ENCODE data around the gene RPS6KC1. TPM values are rescaled to one million over a fixed set of nuclear protein-coding genes. Genes with fewer than 3 reads are reported as not detected.

The RPS6KC1 gene
- total RNA-seq, 6 donors from 2014 or later: 8.3 to 31.4 (median 15.1) TPM

DNA sequence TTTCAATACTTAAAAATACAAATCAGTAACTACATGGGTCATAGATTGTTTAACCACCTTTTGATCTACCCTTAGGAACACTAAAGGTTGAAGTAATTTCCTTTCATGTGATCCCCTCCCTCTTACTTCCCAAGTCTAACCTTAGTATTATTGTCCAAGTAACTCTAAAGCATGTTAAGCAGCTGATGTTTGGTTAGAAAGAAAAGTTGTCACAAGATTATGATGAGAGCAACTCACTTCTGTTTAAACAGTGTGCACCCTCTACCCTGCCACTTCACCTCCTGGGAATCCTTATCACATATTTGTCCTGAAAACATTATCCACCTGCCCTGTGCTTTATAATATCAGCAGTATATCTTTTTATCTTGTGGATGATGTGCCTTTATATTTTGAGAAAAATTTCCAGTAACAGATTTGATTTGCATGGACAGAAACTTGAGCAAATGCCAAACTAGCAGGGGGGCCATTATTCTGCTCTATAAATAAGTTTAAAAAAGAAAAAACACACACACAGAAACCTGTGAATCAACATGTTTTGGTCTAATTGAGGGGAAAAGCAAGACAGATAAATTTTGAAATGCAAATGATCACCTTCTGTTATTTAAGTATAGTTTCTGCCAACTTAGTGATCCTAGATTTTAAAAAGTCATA, 194.3 kb downstream of the RPS6KC1 start:
- H3K27ac ChIP-seq: no peak overlapping the region
- no peaks in the 10 kb centered on the region for H3K9me3 ChIP-seq
- peaks cover 0 to 17% (median 3%) of the 10 kb centered on the region in 4 donors for H3K36me3 ChIP-seq
- no peaks in the 10 kb centered on the region for H3K27me3 ChIP-seq
- H3K4me3 ChIP-seq: no peak overlapping the region
- DNase-seq (no peak), ATAC-seq (ENCODE audit: low FRiP score in 2 of 2) (no peak)
- TF ChIP-seq POLR2A (IDR thresholded peaks at IDR 0.05) (no peak), EP300 (IDR thresholded peaks at IDR 0.05) (no peak), POLR2AphosphoS5 (IDR thresholded peaks at IDR 0.05) (no peak)
- TF ChIP-seq, protein P1, sequence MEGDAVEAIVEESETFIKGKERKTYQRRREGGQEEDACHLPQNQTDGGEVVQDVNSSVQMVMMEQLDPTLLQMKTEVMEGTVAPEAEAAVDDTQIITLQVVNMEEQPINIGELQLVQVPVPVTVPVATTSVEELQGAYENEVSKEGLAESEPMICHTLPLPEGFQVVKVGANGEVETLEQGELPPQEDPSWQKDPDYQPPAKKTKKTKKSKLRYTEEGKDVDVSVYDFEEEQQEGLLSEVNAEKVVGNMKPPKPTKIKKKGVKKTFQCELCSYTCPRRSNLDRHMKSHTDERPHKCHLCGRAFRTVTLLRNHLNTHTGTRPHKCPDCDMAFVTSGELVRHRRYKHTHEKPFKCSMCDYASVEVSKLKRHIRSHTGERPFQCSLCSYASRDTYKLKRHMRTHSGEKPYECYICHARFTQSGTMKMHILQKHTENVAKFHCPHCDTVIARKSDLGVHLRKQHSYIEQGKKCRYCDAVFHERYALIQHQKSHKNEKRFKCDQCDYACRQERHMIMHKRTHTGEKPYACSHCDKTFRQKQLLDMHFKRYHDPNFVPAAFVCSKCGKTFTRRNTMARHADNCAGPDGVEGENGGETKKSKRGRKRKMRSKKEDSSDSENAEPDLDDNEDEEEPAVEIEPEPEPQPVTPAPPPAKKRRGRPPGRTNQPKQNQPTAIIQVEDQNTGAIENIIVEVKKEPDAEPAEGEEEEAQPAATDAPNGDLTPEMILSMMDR (IDR thresholded peaks at IDR 0.05): no peak
- no peaks in the 10 kb centered on the region for H3K4me1 ChIP-seq

DNA sequence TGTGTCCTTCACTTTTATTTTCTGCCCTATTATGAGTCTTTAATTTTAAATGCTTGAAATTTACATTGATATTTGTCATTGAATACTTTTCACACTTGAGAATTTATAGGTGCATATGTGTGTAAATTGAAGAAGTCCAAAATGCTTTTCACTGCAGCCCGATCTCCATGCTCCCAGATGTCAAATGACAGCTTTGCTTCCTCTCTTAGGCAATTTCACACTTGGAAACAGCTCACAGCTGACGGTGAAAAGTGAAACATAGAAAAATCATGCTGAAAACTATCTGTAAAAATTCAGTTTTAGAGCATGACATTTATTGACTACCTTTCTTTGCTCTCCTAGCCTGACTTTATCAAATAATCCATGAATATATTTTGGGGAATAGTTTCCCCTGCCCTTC, 196.0 kb downstream of the RPS6KC1 start:
- no peaks in the 10 kb centered on the region for H3K4me1 ChIP-seq
- WGBS, 2 donors: 66 to 72% methylated on average over 2 of the region's 2 CpGs

DNA sequence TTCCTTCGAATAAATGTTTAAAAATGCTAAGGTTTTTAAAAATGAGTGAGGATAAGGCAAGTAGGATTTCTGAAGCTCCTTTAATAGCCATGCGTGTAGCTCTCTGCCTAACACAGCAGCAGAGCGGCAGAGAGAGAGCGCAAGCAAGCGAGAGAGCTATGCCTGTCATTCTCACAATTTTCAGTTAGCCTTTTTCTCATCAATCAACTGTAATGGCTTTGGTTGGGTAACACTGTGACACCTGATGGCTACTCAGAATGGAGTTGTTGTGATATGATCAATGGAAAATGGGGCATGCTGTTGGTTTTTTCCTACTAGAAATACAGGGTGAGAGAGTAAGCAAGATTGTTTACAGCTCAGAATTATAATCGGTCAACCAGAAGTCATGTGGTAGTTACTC, 198.4 kb downstream of the RPS6KC1 start:
- TF ChIP-seq, protein P1 (IDR thresholded peaks at IDR 0.05): no peak
- no peak for TF ChIP-seq EP300 (IDR thresholded peaks at IDR 0.05)
- TF ChIP-seq POLR2AphosphoS5 (IDR thresholded peaks at IDR 0.05): no peak
- no peak for TF ChIP-seq POLR2A (IDR thresholded peaks at IDR 0.05)
- DNase-seq (no peak), ATAC-seq (ENCODE audit: low FRiP score in 2 of 2) (no peak)
- H3K27ac ChIP-seq: no peak overlapping the region
- 98% methylated on average over 6 of the region's 6 CpGs for WGBS, 2 donors
- H3K27me3 ChIP-seq: no peaks in the 10 kb centered on the region
- H3K4me3 ChIP-seq: no peak overlapping the region
- no peaks in the 10 kb centered on the region for H3K9me3 ChIP-seq
- H3K4me1 ChIP-seq: no peaks in the 10 kb centered on the region
- no peaks in the 10 kb centered on the region for H3K36me3 ChIP-seq

More for the DNA sequence above, 196.0 kb downstream of the RPS6KC1 start:
- Histone ChIP-seq H3K27me3 (no peaks in the 10 kb centered on the region), H3K27ac (no peak overlapping the region), H3K36me3 (peaks cover 0 to under 1% (median 0%) of the 10 kb centered on the region in 4 donors), H3K9me3 (no peaks in the 10 kb centered on the region), H3K4me3 (no peak overlapping the region)
- DNase-seq (no peak), ATAC-seq (ENCODE audit: low FRiP score in 2 of 2) (no peak)
- TF ChIP-seq POLR2AphosphoS5 (IDR thresholded peaks at IDR 0.05) (no peak), EP300 (IDR thresholded peaks at IDR 0.05) (no peak), POLR2A (IDR thresholded peaks at IDR 0.05) (no peak)
- TF ChIP-seq, protein P1 (IDR thresholded peaks at IDR 0.05): no peak

DNA sequence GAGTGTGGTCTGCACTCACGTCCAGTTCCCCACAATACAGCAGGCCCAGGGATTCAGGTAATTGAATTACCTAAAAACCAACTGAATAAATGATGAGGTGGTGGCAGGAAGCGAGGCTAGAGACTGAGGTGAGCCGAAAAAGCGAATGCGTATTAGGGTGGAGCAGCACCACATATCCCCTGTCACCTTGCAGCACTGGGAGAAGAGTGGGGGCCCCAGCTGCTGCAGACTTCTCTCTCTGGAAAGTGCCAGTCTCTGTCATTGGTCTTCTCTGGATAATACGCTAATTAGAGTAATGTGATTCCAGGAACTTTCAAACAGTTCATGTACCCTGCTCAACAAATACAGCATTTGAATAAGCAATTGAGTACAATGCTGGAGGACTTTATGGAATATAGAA, 199.0 kb downstream of the RPS6KC1 start:
- H3K27me3 ChIP-seq: no peaks in the 10 kb centered on the region
- WGBS, 2 donors: 97 to 98% methylated on average over 6 of the region's 6 CpGs
- ATAC-seq (ENCODE audit: low FRiP score in 2 of 2) (no peak), DNase-seq (no peak)
- H3K4me1 ChIP-seq: no peaks in the 10 kb centered on the region
- no peak overlapping the region for H3K27ac ChIP-seq
- TF ChIP-seq EP300 (IDR thresholded peaks at IDR 0.05) (no peak), POLR2A (IDR thresholded peaks at IDR 0.05) (no peak), POLR2AphosphoS5 (IDR thresholded peaks at IDR 0.05) (no peak)
- TF ChIP-seq, protein P1 (IDR thresholded peaks at IDR 0.05): no peak
- no peaks in the 10 kb centered on the region for H3K36me3 ChIP-seq
- H3K9me3 ChIP-seq: no peaks in the 10 kb centered on the region
- no peak overlapping the region for H3K4me3 ChIP-seq

DNA sequence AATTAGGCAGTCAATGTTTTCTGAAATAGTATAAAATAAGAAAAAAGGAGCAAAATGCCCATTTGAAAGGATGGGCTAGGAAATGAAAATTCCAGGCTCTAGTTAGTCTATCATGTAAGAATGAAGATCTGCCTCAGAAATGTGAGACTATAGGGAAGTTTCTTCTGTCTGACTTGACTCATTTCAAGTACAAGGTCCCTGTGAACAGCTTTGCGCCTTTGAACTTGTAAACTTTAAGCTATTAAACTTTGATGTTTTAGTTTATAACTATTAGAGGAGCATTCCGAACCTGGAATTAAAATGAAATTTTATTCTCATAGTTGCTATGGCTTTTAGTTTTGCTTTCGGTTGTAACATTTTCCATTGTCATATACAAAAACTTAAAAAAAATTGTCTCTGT, 199.4 kb downstream of the RPS6KC1 start:
- WGBS, 2 donors: 98% methylated on average over 3 of the region's 3 CpGs
- DNase-seq (no peak), ATAC-seq (ENCODE audit: low FRiP score in 2 of 2) (no peak)
- no peaks in the 10 kb centered on the region for H3K4me1 ChIP-seq
- no peak for TF ChIP-seq POLR2A (IDR thresholded peaks at IDR 0.05)
- no peak overlapping the region for H3K27ac ChIP-seq
- H3K27me3 ChIP-seq: no peaks in the 10 kb centered on the region
- H3K9me3 ChIP-seq: no peaks in the 10 kb centered on the region
- no peak overlapping the region for H3K4me3 ChIP-seq
- no peaks in the 10 kb centered on the region for H3K36me3 ChIP-seq

Data from upper lobe of left lung (tissue), 6 donors.